VCaP (cell line): ENCODE measurements around the gene SELENOO.
"Not testable (repeated sequence)": the region's sequence is repeated elsewhere in the genome, so short reads cannot be mapped to it uniquely, and the experiment has no call there.

Experiments used
- H3K27ac ChIP-seq: fragments of 450-650 bp; 2 replicates; pipeline ENCODE4 v1.5.1; 2017
- TF ChIP-seq, protein P1 (sequence below): fragments of 450-650 bp; conservative IDR thresholded peaks from 2 replicates; pipeline ENCODE4 v1.5.1; 2017; ENCODE audit warnings: mild to moderate bottlenecking, moderate library complexity

SELENOO gene

DNA sequence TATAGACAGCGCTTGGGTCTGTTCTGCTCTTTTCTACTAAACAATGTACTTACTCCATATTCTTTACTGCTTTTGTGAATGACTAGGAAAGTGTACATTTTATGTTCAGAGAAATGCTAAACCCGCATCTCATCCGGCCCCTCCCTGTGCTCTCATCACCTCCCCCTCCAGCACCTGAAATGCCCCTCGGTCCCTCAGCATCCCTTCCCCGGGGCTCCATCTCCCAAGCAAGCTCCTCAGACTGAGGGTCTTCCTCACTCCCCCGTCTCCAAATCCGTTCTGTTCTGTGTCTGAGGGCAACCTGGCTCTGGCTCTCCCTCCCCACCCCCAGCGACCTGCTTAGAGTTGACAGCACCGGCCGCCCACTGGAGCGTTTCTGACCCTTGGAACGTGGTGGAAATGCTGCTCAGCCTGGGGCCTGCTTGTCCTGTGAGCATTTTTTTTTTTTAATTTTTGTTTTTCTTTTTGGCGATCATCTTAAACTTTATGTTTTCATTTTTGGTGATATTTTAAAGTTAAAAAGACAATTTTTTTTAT is 1.4 kb downstream of the SELENOO start:
- TF ChIP-seq, protein P1, sequence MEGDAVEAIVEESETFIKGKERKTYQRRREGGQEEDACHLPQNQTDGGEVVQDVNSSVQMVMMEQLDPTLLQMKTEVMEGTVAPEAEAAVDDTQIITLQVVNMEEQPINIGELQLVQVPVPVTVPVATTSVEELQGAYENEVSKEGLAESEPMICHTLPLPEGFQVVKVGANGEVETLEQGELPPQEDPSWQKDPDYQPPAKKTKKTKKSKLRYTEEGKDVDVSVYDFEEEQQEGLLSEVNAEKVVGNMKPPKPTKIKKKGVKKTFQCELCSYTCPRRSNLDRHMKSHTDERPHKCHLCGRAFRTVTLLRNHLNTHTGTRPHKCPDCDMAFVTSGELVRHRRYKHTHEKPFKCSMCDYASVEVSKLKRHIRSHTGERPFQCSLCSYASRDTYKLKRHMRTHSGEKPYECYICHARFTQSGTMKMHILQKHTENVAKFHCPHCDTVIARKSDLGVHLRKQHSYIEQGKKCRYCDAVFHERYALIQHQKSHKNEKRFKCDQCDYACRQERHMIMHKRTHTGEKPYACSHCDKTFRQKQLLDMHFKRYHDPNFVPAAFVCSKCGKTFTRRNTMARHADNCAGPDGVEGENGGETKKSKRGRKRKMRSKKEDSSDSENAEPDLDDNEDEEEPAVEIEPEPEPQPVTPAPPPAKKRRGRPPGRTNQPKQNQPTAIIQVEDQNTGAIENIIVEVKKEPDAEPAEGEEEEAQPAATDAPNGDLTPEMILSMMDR: no peak
- H3K27ac ChIP-seq: peak overlapping the region; percentile 80; the same call in 1 of the 2 replicates

DNA sequence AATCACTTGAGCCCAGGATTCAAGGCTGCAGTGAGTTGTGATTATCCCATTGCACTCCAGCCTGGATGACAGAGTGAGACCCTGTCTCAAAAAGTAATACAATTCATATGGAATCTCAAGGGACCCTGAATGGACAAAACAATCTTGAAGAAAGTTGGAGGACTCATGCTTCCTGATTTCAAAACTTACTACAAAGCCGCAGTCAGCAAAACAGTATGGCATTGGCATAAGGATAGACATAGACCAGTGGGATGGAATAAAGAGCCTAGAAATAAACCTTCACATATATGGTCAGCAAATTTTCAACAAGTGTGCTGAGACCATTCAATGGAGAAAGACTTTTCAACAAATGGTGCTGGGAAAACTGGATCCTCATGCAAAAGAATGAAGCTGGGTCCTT is 2.5 kb downstream of the SELENOO start:
- TF ChIP-seq, protein P1: no peak
- H3K27ac ChIP-seq: no peak overlapping the region

DNA sequence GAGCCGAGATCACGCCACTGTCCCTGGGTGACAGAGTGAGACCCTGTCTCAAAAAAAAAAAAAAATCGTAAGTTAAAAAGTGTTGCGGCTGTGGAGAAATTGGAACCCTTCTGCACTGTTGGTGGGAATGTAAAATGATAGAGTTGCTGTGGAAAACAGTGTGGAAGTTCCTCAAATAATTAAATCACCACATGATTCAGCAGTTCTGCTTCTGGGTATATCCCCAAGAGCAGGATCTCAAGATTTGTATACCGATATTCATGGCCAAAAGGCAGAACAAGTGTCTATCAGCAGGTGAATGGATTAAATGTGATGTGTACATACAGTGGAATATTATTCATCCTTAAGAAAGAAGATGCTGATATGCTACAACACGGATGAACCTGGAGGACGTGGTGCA is 3.8 kb downstream of the SELENOO start:
- no peak overlapping the region for H3K27ac ChIP-seq
- TF ChIP-seq, protein P1: no peak

DNA sequence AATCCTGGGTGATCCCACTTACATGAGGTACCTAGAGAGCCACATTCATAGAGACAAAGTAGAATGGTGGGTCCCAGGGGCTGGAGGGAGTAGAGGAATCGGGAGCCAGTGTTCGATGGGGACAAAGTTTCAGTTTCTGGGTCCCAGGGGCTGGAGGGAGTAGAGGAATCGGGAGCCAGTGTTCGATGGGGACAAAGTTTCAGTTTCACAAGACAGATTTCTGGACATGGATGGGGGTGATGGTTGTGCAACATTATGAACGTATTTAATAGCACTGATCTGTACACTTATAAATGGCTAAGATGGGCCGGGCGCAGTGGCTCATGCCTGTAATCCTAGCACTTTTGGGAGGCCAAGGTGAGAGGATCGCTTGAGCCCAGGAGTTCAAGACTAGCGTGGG is 4.2 kb downstream of the SELENOO start:
- H3K27ac ChIP-seq: not testable (repeated sequence)

DNA sequence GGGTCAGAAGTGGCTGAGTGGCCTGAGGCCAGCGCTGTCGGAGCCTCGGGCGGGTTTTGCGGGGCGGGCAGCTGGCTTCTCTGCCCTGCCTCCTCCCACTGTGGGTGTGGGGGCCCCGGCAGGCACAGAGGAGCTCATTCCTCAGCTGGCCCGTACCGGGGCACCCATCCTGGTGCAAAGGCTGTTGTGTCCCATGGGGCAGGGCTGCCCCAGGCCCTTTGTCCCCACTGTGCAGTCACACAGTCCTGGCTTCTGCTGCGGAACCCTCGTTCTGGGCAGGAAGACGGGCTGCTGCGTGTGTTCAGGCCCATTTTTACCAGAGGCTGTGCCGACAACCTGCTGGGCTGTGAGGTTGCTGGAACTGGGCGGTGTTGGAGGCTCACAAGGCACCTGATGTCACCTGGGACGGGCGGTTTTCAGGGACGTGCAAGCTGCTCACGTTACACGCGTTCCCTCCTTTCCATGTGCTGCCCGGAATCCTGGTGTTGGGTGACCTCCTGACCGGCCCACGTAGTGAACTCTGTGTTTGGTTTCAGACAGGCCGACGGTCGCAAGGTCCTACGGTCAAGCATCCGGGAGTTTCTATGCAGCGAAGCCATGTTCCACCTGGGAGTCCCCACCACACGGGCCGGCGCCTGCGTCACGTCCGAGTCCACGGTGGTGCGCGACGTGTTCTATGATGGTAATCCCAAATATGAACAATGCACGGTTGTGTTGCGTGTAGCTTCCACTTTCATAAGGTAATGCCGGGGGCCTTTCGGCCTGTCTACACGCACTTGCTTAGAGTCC is 5.2 kb downstream of the SELENOO start:
- TF ChIP-seq, protein P1: no peak
- H3K27ac ChIP-seq: no peak overlapping the region

DNA sequence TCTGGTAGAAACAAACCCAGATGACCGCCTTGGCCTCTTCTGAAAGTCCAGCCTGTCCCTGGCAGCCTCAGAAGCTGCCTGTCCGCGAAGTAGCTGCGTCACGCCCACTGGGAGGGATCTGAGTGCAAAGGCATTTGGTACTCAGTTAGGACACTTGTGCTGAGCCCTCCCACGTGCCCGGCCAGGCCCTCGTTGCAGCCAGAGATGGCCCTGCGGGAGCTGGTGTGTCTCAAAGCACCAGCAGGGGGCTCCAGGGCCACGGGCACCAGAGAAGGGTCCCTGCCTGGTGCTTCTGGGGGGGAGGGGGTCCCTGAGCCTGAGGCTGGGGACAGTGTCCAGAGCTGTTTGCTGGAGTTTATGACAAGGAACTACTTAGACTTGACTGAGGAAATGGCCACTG is 5.8 kb downstream of the SELENOO start:
- TF ChIP-seq, protein P1: peak; percentile 55
- H3K27ac ChIP-seq: no peak overlapping the region

DNA sequence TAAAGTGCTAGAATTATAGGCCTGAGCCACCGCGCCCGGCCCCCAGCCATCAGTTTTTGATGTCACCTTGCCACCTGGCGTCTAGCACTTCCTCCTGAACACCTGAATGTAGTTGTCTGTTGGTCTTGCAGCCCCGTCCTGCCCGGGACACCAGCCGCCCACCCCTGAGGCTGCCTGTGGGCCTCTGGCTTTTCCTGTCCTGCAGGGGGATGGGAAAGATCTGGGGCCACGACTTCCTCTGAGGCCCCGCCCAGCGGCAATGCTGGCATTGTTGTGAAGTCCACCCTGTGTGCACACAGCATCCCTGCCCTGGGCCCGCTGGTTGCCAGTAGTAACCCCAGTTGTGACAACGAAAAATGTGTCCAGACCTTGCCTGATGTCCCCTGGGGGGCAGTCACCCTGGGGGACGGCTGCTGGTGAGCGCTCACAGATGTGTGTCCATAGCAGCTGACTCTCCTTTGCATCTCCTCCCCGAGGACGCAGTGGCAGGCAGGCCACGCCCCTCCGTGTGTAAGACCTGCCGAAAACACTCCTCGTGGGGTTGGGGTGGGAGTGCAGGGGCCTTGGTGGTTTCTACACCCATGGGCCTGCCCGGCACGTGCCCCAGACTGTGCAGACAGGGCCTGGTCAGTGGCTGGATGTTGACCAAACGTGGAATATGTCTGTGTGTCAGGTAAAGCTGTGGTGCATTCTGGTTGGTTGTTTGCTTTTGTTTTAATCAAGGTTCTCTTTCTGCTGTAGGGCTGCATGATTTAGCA is 6.8 kb downstream of the SELENOO start:
- TF ChIP-seq, protein P1: no peak

More for the DNA sequence above, 6.8 kb downstream of the SELENOO start:
- H3K27ac ChIP-seq: no peak overlapping the region
